ENCODE measurements around the gene SYNGR4. TPM values are rescaled to one million over a fixed set of nuclear protein-coding genes. Genes with fewer than 3 reads are reported as not detected.

The SYNGR4 gene
- total RNA-seq, 2 experiments from 2014 or later: 0.25 TPM; not detected in 1

GRCh38 chr19:48397263-48398101 is 33.3 kb downstream of the SYNGR4 start:
- ATAC-seq: no peak
- Mint-ChIP-seq H3K9me3 (ENCODE audit: low read depth) (no peaks in the 10 kb centered on the region), H3K4me3 (peak overlapping the region; percentile 83), H3K4me1 (peaks cover 27% of the 10 kb centered on the region), H3K27ac (peak overlapping the region; percentile 84), H3K27me3 (peaks cover 31% of the 10 kb centered on the region), H3K36me3 (ENCODE audit: low read depth) (no peaks in the 10 kb centered on the region)
- ChIA-PET CTCF (interaction anchor here (1.1 kb wide), 1 partner anchor 64 kb away, joined by 3 read pairs; no protein-coding TSS in a partner anchor), POLR2A (no interaction called here)
- intact Hi-C loops (cut with DNase I, micrococcal nuclease): loop anchor here (1.0 to 10.0 kb wide), 12 partner anchors 33 to 341 kb away; partner anchors contain the start of genes CYTH2 (in 1 of the 2), EMP3 (in 1 of the 2), GRWD1 (in 1 of the 2) and LIG1 (in 1 of the 2)
- DNase-seq: no peak

- H3K4me1 Mint-ChIP-seq: peaks cover 27% of the 10 kb centered on the region
- peaks cover 31% of the 10 kb centered on the region for H3K27me3 Mint-ChIP-seq
- intact Hi-C loops (cut with DNase I, micrococcal nuclease): loop anchor here (1.0 to 10.0 kb wide), 12 partner anchors 34 to 341 kb away; partner anchors contain the start of genes CYTH2 (in 1 of the 2), EMP3 (in 1 of the 2), GRWD1 (in 1 of the 2) and LIG1 (in 1 of the 2)
- H3K36me3 Mint-ChIP-seq (ENCODE audit: low read depth): no peaks in the 10 kb centered on the region
- DNase-seq (no peak), ATAC-seq (no peak)
- H3K27ac Mint-ChIP-seq: peak overlapping the region; percentile 84
- H3K4me3 Mint-ChIP-seq: peak overlapping the region; percentile 83
- ChIA-PET POLR2A (no interaction called here), CTCF (no interaction called here)
- H3K9me3 Mint-ChIP-seq (ENCODE audit: low read depth): no peaks in the 10 kb centered on the region
Measured at GRCh38 chr19:48398102-48398374, 33.9 kb downstream of the SYNGR4 start.

- Mint-ChIP-seq H3K27ac (no peak overlapping the region), H3K4me1 (peaks cover 29% of the 10 kb centered on the region), H3K36me3 (ENCODE audit: low read depth) (no peaks in the 10 kb centered on the region), H3K27me3 (peaks cover 31% of the 10 kb centered on the region), H3K4me3 (peak overlapping the region; percentile 83), H3K9me3 (ENCODE audit: low read depth) (no peaks in the 10 kb centered on the region)
- ATAC-seq (peak; percentile 68), DNase-seq (peak; percentile 94)
- ChIA-PET POLR2A (no interaction called here), CTCF (no interaction called here)
- intact Hi-C loops (cut with DNase I, micrococcal nuclease): loop anchor here (1.0 to 10.0 kb wide), 13 partner anchors 17 to 340 kb away; partner anchors contain the start of genes CYTH2 (in 1 of the 2), EMP3 (in 1 of the 2), GRWD1 (in 1 of the 2) and LIG1 (in 1 of the 2)
Measured at GRCh38 chr19:48398375-48399235, 34.4 kb downstream of the SYNGR4 start.

- ATAC-seq (peak; percentile 37), DNase-seq (peak; percentile 57)
- peaks cover 20% of the 10 kb centered on the region for H3K27me3 Mint-ChIP-seq
- H3K9me3 Mint-ChIP-seq (ENCODE audit: low read depth): no peaks in the 10 kb centered on the region
- H3K36me3 Mint-ChIP-seq (ENCODE audit: low read depth): no peaks in the 10 kb centered on the region
- POLR2A ChIA-PET: no interaction called here
- CTCF ChIA-PET: interaction anchor here (1.4 to 3.7 kb wide), 2 partner anchors 9 to 36 kb away, joined by 3 to 17 read pairs; partner anchors contain the start of genes KDELR1, SYNGR4 and TMEM143
- no peak overlapping the region for H3K27ac Mint-ChIP-seq
- intact Hi-C loops (cut with DNase I, micrococcal nuclease): no loop called here
- peaks cover 21% of the 10 kb centered on the region for H3K4me1 Mint-ChIP-seq
- no peak overlapping the region for H3K4me3 Mint-ChIP-seq
Measured at GRCh38 chr19:48400018-48400742, 36.0 kb downstream of the SYNGR4 start.

- ATAC-seq (no peak), DNase-seq (no peak)
- POLR2A ChIA-PET: no interaction called here
- Mint-ChIP-seq H3K36me3 (ENCODE audit: low read depth) (no peaks in the 10 kb centered on the region), H3K27ac (no peak overlapping the region), H3K27me3 (peaks cover 14% of the 10 kb centered on the region), H3K4me1 (peaks cover 21% of the 10 kb centered on the region), H3K4me3 (no peak overlapping the region), H3K9me3 (ENCODE audit: low read depth) (no peaks in the 10 kb centered on the region)
- CTCF ChIA-PET: interaction anchor here (0.6 to 3.7 kb wide), 4 partner anchors 10 to 388 kb away, joined by 3 to 17 read pairs (median 3); partner anchors contain the start of genes EMP3 and KDELR1
- intact Hi-C loops (cut with DNase I, micrococcal nuclease): no loop called here
Measured at GRCh38 chr19:48401287-48401686, 37.1 kb downstream of the SYNGR4 start.

- Mint-ChIP-seq H3K27me3 (peaks cover 4% of the 10 kb centered on the region), H3K36me3 (ENCODE audit: low read depth) (no peaks in the 10 kb centered on the region), H3K4me1 (peaks cover 10% of the 10 kb centered on the region), H3K4me3 (no peak overlapping the region), H3K27ac (no peak overlapping the region), H3K9me3 (ENCODE audit: low read depth) (no peaks in the 10 kb centered on the region)
- POLR2A ChIA-PET: no interaction called here
- ATAC-seq (peak; percentile 70), DNase-seq (peak; percentile 66)
- intact Hi-C loops (cut with DNase I, micrococcal nuclease): no loop called here
- CTCF ChIA-PET: interaction anchor here (1.1 to 1.8 kb wide), 2 partner anchors 11 to 12 kb away, joined by 3 to 6 read pairs; partner anchors contain the start of gene KDELR1
Measured at GRCh38 chr19:48403606-48404005, 39.4 kb downstream of the SYNGR4 start.

- ChIA-PET CTCF (interaction anchor here (0.6 to 1.8 kb wide), 4 partner anchors 10 to 179 kb away, joined by 3 to 6 read pairs (median 4); partner anchors contain the start of gene KDELR1), POLR2A (no interaction called here)
- Mint-ChIP-seq H3K4me1 (peaks cover 2% of the 10 kb centered on the region), H3K9me3 (ENCODE audit: low read depth) (no peaks in the 10 kb centered on the region), H3K27ac (no peak overlapping the region), H3K27me3 (peaks cover 4% of the 10 kb centered on the region), H3K4me3 (no peak overlapping the region), H3K36me3 (ENCODE audit: low read depth) (no peaks in the 10 kb centered on the region)
- intact Hi-C loops (cut with DNase I, micrococcal nuclease): no loop called here
- ATAC-seq (no peak), DNase-seq (no peak)
Measured at GRCh38 chr19:48405010-48405659, 41.0 kb downstream of the SYNGR4 start.

GRCh38 chr19:48405850-48406249 is 41.7 kb downstream of the SYNGR4 start:
- POLR2A ChIA-PET: no interaction called here
- intact Hi-C loops (cut with DNase I, micrococcal nuclease): no loop called here
- CTCF ChIA-PET: interaction anchor here (0.6 to 0.8 kb wide), 2 partner anchors 9 to 16 kb away, joined by 3 read pairs; no protein-coding TSS in a partner anchor
- Mint-ChIP-seq H3K9me3 (ENCODE audit: low read depth) (no peaks in the 10 kb centered on the region), H3K4me1 (peaks cover 2% of the 10 kb centered on the region), H3K27me3 (peaks cover 4% of the 10 kb centered on the region), H3K4me3 (no peak overlapping the region), H3K27ac (no peak overlapping the region), H3K36me3 (ENCODE audit: low read depth) (no peaks in the 10 kb centered on the region)
- DNase-seq (no peak), ATAC-seq (no peak)

- intact Hi-C loops (cut with DNase I, micrococcal nuclease): no loop called here
- H3K9me3 Mint-ChIP-seq (ENCODE audit: low read depth): no peaks in the 10 kb centered on the region
- no peak overlapping the region for H3K4me3 Mint-ChIP-seq
- DNase-seq (no peak), ATAC-seq (no peak)
- H3K36me3 Mint-ChIP-seq (ENCODE audit: low read depth): no peaks in the 10 kb centered on the region
- no peak overlapping the region for H3K27ac Mint-ChIP-seq
- H3K4me1 Mint-ChIP-seq: peaks cover 19% of the 10 kb centered on the region
- peaks cover 15% of the 10 kb centered on the region for H3K27me3 Mint-ChIP-seq
- ChIA-PET POLR2A (no interaction called here), CTCF (interaction anchor here (0.6 to 1.2 kb wide), 3 partner anchors 8 to 429 kb away, joined by 3 read pairs; no protein-coding TSS in a partner anchor)
Measured at GRCh38 chr19:48413879-48414587, 49.9 kb downstream of the SYNGR4 start.

GRCh38 chr19:48415395-48415794 is 51.2 kb downstream of the SYNGR4 start:
- no peaks in the 10 kb centered on the region for H3K9me3 Mint-ChIP-seq (ENCODE audit: low read depth)

More at GRCh38 chr19:48415395-48415794, 51.2 kb downstream of the SYNGR4 start:
- peak; percentile 69 for ATAC-seq
- CTCF ChIA-PET: interaction anchor here (0.7 to 1.2 kb wide), 3 partner anchors 10 to 940 kb away, joined by 3 to 4 read pairs (median 3); no protein-coding TSS in a partner anchor
- H3K27me3 Mint-ChIP-seq: peaks cover 15% of the 10 kb centered on the region
- H3K36me3 Mint-ChIP-seq (ENCODE audit: low read depth): no peaks in the 10 kb centered on the region
- DNase-seq: peak; percentile 92
- no peak overlapping the region for H3K27ac Mint-ChIP-seq
- intact Hi-C loops (cut with DNase I, micrococcal nuclease): loop anchor here (1.0 to 5.0 kb wide), 7 partner anchors 16 to 94 kb away; partner anchors contain the start of genes SYNGR4 (in 2 of the 2), CYTH2 (in 1 of the 2) and TMEM143 (in 1 of the 2)
- POLR2A ChIA-PET: interaction anchor here (0.6 to 1.0 kb wide), 2 partner anchors 24 to 91 kb away, joined by 3 read pairs; no protein-coding TSS in a partner anchor
- H3K4me3 Mint-ChIP-seq: no peak overlapping the region
- peaks cover 21% of the 10 kb centered on the region for H3K4me1 Mint-ChIP-seq
